IPS-18c (cell line): ENCODE results near the gene ADAMTSL5.
"Not testable (repeated sequence)": the region's sequence is repeated elsewhere in the genome, so short reads cannot be mapped to it uniquely, and the experiment has no call there.

Source experiments
- H3K4me3 ChIP-seq: 2 replicates; pipeline ENCODE4 v1.7.0; 2013; ENCODE audit warnings: low read depth, mild to moderate bottlenecking, low read length, moderate library complexity; ENCODE audit not compliant: insufficient read depth
- H3K9me3 ChIP-seq: one replicate; pipeline ENCODE4 v1.6.1; 2013; ENCODE audit warnings: mild to moderate bottlenecking, low read length, moderate library complexity; ENCODE audit not compliant: control insufficient read depth, insufficient read depth

The ADAMTSL5 gene, protein sequence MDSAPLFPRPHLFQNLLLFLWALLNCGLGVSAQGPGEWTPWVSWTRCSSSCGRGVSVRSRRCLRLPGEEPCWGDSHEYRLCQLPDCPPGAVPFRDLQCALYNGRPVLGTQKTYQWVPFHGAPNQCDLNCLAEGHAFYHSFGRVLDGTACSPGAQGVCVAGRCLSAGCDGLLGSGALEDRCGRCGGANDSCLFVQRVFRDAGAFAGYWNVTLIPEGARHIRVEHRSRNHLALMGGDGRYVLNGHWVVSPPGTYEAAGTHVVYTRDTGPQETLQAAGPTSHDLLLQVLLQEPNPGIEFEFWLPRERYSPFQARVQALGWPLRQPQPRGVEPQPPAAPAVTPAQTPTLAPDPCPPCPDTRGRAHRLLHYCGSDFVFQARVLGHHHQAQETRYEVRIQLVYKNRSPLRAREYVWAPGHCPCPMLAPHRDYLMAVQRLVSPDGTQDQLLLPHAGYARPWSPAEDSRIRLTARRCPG

DNA sequence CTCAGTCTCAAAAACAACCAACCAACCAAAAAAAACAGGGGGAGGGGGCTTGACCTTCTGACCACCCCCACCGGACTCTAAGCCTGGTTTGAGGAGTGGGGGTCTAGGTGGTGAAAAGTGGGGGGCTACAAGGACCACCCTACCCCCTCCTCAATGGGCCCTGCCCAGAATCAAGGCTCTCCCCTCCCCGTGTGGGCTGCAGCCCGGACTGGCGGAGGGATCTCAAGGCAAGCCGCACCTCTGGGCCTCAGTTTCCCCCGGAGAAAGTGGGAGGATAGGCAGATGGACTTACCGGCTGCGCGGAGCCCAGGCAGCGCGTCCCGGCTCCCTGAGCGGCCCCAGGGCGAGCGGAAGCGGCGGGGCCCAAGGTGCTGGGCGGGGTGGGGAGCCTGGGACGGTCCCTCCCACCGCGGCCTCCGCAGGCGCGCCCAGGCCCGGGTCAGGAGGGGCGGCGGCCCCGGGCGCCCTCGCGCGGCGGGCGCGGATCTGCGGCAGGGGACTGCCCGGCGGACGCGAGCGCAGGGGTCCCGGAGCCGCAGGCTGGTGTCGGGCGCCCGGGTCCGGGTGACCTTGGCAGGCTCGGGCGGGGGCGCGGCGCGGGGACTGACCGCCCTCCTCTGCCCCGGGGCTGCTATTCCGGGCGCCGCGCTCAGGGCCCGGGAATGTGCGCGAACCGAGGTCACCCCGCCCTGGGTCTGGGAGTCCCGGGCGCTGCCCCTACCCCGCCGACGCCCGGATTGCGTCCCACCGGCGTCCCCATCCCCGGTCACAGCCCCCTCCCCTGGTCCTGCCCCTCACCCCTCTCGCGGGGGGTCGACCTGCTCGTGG lies at the start of gene ADAMTSL5:
Gene ADAMTSL5, minus strand, starts transcription at position 349 of the 828 bp plus-strand sequence. CDS start 2,076 bp downstream, outside the sequence.
- Histone ChIP-seq H3K4me3 (peak within 1 kb of the TSS; percentile 34; the same call in 1 of the 2 replicates), H3K9me3 (no peaks in the 10 kb centered on the region)

DNA sequence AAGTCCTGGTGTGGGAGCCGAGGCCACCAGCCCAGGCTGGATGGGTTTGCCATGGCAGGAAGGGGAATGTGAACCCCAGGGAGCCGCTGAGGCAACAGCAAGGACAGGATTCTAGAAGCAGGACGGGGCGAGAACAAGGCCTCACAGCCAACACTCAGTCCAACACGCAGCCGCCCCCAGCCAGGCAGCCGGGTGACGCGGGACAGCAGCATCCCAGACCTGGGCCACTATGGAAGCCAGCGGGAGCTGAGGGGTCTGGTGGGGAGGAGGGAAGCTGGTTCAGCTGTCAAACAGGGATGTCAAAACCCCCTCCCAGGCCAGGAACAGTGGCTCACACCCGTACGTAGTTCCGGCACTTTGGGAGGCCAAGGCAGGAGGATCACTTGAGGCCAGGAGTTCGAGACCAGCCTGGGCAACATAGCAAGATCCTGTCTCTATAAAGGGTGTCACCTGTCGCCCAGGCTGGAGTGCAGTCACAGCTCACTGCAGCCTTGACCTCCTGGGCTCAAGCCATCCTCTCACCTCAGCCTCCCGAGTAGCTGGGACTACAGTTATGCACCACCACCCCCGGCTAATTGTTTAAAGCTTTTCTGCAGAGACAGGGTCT lies 48.5 kb upstream of the ADAMTSL5 start:
- Histone ChIP-seq H3K4me3 (no peak overlapping the region), H3K9me3 (peaks cover 3% of the 10 kb centered on the region)

DNA sequence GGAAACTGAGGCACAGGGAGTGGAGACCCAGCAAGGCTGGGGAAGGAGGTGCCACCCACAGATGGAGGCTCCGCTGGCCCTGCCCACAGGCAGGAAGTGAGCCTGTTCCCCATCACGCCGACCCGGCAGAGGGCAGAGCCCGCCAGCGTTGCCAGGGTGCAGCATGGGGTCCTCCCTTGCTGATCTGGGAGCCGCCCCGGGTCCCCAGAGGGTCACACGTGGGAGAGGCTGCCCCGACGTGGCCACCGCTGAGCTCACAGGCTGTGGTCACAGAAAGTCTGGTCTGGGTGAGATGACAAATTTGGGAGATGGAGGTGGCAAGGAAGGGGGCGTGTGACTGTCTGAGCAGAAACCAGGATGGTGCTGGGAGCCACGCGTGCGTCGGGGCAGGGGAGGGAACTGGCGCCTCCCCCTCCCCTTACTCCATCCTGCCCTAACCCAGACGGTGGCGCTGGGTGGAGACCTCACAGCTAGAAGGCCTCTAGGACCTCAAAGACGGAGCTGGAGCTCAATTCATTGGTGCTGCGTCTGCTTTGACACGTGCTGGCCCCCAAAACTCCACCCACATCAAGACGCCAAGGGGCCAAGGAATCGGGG lies 47.6 kb upstream of the ADAMTSL5 start:
- Histone ChIP-seq H3K4me3 (no peak overlapping the region; the same call in 1 of the 2 replicates), H3K9me3 (peaks cover 3% of the 10 kb centered on the region)

DNA sequence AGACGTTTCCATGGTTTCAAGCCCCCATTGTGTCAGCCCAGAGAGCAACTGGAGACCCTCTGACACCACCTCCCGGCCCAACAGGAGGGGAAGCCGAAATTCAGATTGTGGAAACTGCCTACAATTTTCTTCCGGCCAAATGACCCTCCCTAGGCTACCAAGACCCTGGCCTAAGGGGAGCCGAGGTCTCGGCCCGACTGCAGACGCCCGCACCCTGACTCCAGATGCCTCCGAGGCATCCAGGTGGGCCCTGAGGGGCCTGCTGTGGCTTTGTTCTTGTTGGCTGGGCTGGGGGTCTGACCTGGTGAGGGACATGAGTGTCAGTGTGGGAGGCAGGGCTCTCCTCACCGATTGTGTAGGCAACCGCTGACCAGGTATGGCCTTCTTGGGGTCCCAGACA lies 45.7 kb upstream of the ADAMTSL5 start:
- peaks cover 3% of the 10 kb centered on the region for H3K9me3 ChIP-seq
- H3K4me3 ChIP-seq, result no peak overlapping the region

DNA sequence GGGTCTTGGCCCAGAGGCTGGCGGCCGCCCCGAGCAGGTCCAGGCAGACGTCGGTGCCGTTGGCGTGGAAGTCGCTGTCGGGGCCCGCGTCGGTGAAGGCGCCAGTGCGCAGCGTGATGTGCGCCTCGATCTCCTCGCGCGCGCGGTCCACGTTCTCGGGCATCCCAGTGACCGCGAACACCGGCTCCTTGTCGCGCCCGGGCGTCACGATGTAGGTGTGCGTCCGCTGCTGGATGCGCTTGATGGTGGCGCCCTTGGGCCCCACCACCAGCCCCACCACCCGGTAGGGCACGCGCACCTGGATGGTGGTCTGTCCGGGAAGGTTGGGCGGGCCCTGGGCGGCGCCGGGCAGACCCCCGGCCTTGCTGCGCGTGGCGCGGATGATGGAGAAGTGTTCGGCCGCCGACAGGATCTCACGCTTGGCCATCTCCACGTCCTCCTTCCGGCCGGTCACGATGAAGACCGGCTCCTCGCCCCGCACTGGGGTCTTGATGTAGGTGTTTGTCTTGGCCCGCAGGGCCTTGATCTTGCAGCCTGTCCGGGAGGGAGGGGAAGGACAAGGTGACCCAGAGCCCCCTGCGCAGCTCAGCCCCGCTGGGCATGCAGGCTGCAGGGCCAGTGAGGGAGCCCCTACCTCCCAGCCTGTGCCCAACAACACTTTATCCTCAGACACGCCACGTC lies 43.7 kb upstream of the ADAMTSL5 start:
- Histone ChIP-seq H3K9me3 (peaks cover 3% of the 10 kb centered on the region), H3K4me3 (no peak overlapping the region)

DNA sequence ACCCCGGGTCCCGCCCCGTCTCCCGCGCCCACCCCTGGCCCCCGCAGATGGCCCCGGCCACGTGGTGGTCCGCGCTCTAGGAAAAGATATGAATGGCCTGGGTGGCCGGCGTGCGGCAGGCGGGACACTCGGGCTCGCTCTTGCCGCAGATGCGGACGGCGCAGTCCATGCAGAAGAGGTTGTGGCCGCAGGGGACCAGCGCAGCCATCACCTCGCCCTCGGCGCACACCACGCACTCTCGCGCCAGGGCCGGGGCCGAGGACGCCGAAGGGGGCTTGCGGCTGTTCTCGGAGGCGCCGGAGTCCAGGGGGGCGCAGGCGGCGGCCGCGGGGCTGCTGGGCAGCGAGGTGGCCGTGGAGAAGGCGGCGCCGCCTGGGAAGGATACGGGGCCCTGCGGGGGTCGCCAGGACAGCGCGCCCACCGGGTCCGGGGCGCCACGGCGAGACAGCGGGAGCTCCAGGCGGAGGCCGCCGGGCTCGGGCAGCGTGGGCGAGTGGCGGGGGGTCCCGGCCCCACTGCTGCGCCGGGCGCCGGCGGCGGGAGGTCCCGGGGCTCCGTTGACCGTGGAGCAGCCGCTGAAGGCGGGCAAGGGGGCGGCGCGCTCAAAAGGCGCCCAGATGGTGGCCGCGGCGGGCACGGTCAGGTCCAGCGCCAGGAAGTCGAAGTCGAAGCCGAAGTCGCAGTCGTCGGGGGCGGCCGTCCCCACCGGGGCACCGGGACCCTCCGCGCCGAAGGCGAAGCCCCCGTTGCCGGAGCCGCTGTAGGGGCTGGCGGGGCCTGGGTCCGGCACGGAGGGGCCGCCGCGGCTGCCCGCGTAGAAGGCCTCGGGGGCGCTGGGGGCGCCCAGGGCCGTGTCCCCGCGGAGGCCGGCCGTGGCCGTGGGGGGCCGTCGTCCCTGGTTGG lies 42.9 kb upstream of the ADAMTSL5 start:
- H3K4me3 ChIP-seq, result no peak overlapping the region

DNA sequence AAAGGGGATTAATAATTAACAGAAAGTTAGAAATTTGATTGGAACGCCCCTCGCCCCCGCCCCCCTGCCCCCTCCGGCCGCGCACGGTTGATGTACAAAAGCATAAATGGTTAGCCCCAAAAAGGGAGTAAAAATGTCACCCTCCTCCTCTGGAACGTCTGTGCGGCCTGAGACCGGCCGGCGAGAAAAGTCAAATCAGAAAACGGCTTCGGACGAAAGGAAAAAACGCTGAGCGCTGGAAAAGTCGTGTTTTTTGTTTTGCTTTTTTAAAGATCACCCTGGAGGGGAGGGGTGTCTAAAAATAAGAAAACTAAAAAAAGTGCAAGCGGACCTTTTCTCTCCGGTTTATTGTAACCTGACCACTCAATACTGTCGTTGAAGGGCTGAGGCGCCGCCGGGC lies 42.1 kb upstream of the ADAMTSL5 start:
- no peak overlapping the region for H3K4me3 ChIP-seq
- peaks cover 3% of the 10 kb centered on the region for H3K9me3 ChIP-seq

More for the DNA sequence above, 42.9 kb upstream of the ADAMTSL5 start:
- peaks cover 3% of the 10 kb centered on the region for H3K9me3 ChIP-seq

DNA sequence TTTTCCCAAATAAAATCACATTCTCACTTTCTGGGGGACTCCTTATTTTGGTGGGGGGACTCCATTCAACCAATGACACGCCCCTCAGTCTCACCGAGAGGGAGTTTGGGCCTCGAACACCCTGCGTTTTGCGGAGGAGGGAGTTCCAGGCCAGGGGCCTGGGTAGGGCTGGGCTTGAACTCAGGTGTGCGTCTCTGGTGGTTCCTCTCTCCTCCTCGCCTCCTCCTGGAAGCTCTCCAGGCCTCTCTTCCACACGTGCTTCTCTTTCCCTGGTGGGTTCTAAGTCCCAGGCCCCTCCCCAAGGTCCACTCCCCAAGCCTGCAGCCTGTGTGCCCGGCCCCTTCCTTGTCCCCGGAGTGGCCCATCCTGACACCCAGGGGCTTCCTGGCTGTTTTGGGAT lies 40.6 kb upstream of the ADAMTSL5 start:
- Histone ChIP-seq H3K9me3 (peaks cover 3% of the 10 kb centered on the region), H3K4me3 (no peak overlapping the region)

DNA sequence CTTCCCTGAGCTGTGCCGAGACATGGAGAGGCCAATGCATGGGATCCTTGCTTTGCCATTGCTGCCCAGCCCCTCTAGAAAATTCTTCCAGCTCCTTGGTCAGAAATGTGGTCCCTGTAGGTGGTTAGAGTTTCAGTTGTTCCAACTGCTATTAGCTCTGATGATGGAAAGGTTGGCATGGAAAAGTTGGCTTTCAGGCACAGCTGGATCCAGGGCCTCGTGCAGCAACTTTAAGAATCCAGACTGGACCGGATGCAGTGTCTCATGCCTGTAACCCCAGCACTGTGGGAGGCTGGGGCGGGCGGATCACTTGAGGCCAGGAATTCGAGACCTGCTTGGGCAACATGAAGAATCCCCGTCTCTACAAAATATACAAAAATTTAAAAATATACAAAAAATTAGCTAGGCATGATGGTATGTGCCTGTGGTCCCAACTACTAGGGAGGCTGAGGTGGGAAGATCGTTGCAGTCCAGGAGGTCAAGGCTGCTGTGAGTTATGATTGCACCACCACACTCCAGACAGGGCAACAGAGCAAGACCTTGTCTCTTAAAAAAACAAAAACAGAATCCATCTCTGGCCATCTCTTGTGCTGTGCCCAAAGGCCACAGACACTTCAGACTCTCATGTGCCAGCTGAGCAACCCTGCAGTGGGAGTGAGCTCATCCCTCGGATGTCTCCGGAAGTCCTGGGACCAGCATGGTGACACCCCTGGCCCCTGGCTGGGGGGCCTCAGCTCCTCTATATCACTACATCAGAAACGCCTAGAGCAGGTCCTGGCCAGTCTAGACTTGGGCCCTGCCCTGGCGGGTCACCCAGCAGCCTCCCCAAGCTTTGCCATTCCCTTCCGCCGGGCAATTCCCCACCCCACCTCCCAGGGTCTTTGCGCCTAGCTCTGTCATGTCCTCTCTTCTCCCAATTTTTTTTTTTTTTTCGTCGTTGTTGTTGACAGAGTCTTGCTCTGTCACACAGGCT lies 38.5 kb upstream of the ADAMTSL5 start:
- Histone ChIP-seq H3K4me3 (no peak overlapping the region), H3K9me3 (no peaks in the 10 kb centered on the region)

DNA sequence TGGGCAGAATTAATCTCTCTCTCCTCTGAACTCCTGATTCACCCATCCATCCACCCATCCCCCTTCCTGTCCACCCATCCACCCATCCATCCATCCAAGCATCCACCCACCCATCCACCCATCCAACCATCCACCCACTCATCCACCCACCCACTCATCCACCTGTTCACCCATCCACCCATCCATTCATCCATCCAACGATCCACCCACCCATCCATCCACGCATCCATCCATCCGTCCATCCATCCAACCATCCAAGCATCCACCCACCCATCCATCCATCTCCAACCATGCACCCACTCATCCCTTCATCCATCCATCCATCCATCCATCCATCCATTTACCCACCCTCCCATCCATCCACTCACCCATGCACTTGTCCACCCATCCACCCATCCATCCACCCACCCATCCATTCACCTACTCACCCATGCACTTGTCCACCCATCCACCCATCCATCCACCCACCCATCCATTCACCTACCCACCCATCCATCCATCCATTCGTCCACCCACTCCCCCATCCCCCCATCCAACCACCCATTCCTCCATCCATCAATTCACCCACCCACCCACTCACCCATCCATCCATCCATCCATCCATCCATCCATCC lies 36.6 kb upstream of the ADAMTSL5 start:
- H3K4me3 ChIP-seq, result no peak overlapping the region
- no peaks in the 10 kb centered on the region for H3K9me3 ChIP-seq

DNA sequence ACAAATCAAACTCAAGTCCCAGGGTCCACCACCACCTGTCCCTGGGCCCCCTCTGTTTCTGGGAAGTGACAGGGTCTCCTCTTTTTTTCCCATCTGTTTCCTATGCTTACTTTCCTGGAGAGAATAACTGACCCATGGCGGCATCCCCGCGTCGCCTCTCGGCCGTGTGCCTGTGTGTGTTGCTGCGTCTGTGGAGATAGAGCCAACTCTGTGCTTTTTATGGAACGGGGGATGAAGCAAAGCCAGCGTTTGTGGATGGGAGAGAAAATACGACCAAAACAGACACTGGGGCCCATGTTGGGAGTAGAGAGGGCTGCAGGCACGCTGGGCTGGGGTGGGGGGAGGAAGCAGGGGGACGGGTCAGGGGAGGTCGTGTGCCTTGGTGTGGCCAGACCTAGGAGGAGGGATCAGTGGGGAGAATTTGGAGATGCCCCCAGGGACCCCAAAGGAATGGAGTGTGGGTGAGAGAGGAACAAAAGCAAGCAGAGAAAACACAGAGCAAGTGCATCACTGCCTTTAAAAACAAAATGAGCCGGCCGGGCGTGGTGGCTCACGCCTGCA lies 27.6 kb upstream of the ADAMTSL5 start:
- no peak overlapping the region for H3K4me3 ChIP-seq
- H3K9me3 ChIP-seq, result no peaks in the 10 kb centered on the region

DNA sequence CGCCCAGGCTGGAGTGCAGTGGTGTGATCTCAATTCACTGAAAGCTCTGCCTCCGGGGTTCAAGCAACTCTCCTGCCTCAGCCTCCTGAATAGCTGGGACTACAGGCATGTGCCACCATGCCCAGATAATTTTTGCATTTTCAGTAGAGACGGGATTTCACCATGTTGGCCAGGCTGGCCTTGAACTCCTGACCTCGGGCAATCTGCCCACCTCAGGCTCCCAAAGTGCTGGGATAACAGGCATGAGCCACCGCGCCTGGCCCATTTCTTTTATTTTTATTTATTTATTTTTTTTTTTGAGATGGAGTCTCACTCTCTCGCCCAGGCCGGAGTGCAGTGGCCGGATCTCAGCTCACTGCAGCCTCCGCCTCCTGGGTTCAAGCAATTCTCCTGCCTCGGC lies 26.9 kb upstream of the ADAMTSL5 start:
- H3K9me3 ChIP-seq, H3K4me3 ChIP-seq: not testable (repeated sequence)

DNA sequence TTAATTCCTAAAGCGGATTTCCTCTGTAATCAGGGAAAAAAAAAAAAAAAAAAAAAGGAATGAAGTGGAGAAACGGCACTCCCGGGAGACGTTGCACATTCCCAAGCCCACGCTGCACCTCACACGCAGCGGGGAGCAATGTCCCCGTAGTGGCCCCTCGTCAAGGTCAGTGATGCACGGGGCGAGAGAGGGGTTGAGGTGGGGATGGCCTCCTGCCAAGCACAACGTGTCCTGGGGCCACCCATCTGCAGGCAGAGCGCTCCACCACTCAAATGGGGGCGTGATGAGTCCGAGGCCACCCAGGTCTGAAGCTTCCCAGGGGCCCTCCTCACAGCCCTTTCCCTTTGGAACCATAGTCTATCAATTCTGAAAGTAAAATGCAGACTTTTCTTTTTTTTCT lies 26.2 kb upstream of the ADAMTSL5 start:
- Histone ChIP-seq H3K4me3 (no peak overlapping the region), H3K9me3 (no peaks in the 10 kb centered on the region)

DNA sequence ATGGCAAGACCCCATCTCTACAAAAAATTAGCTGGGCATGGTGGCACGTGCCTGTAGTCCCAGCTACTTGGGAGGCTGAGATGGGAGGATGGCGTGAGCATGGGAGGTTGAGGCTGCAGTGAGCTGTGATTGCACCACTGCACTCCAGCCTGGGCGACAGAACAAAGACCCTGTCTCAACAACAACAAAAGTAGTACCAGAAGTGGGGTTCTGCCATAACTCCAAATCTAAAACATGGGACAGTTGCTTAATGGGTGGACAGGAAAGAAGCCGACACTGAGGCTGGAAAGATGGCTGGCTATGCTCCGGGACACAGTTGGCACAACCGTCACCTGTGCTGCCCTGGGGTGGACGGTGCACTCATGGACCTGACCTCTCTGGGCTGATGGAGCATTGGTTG lies 22.9 kb upstream of the ADAMTSL5 start:
- H3K4me3 ChIP-seq, result not testable (repeated sequence)

More for the DNA sequence above, 22.9 kb upstream of the ADAMTSL5 start:
- H3K9me3 ChIP-seq, result not testable (repeated sequence)
